ENCODE data around the gene KRT9. TPM values are rescaled to one million over a fixed set of nuclear protein-coding genes. Genes with fewer than 3 reads are reported as not detected.
"Not testable (repeated sequence)": the region's sequence is repeated elsewhere in the genome, so short reads cannot be mapped to it uniquely, and the experiment has no call there.

The KRT9 gene
- total RNA-seq, 1 donor from 2014 or later: not detected

DNA sequence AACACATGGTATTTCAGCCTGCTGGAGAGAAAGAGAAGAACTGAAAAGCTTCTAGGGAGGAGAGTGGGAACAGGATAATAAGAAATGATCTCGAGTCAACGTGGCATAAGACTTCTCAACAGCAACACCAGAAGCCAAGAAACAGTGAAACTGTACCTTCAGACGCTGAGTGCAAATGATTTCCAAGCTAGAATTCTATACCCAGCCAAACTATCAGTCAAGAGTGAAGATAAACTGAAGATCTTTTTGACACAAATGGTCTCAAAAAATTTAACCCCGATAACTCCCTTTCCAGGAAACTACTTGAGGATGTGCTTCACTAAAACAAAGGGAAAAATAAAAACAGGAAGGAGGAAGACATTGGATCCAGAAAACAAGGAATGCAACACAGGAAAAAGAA lies 35.1 kb upstream of the KRT9 start:
- intact Hi-C loops (cut with micrococcal nuclease): not testable (repeated sequence)

DNA sequence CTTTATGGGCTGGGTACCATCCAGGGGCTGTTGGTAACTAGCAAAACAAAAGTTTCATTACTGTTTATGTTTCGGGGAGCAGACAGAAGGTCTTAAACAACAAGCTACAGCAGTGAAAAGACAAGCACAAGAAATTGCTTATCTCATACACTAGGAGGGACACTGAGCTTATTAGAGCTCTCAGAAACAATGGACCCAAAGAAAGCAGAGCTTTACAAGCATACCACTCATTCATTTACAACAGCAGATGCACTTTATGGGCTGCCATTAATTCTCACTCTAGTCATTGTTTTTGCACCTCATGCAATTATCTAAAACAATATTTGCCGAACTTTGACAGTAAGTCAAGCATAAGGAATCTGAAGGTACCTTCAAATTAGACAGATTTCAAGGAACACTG lies 30.7 kb upstream of the KRT9 start:
- intact Hi-C loops (cut with micrococcal nuclease): no loop called here

DNA sequence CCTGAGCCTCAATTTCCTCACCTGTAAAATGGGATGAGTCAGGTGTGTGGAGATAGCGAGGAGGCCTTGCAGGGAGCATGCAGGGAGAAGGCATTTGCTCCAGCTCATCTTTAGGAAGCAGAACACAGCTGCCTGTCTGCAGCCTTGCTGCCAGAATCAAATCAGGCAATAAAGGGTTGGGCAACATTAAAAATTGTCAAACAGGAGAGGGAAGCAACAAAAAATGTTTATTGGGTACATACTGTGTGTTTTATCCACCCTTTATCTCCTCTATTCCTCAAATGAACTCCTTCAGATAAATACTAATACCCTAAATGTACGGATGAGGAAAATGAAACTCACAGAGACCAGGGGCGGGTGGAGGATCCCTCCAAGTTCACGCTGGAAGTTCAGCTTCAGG lies 28.5 kb upstream of the KRT9 start:
- intact Hi-C loops (cut with micrococcal nuclease): no loop called here

DNA sequence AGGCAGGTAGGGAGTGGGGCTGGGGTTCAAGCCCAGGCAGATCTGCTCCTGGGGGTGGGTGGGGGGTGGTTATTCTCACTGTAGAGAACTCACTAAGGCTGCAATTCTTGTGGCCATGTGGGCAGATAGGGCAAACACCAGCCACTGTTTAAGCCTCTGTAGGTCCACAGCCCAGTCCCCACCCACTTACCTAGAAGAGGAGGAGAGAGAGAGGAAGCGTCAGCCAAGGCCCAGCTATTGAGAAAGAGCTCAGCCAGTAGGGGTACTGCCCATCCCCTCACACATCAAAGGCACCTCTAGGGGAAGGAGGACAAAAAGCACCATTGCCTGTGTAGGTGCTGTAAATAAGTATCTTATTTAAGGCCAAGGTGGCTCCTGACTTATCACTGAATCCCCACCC lies 27.8 kb upstream of the KRT9 start:
- intact Hi-C loops (cut with micrococcal nuclease): no loop called here

DNA sequence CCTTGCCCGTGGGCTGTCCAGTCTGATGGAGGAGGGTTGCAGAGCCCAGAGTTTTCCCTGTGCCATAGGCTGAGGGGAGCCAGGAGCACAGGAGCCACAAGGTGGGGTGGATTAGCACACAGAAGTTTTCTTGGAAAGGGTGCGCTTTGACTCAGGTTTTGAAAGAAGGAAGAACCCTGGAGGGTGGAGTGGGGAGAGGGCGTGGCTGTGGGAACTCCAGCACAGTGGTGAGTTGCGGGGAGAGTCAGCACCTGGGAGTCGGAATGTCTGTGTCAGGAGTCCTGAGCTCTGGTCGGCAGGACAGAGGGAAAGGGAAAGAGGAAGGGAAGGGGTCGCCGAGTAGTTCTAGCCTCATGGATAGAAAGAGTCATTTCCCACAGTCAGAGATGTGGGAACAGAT lies 23.7 kb upstream of the KRT9 start:
- intact Hi-C loops (cut with micrococcal nuclease): no loop called here

DNA sequence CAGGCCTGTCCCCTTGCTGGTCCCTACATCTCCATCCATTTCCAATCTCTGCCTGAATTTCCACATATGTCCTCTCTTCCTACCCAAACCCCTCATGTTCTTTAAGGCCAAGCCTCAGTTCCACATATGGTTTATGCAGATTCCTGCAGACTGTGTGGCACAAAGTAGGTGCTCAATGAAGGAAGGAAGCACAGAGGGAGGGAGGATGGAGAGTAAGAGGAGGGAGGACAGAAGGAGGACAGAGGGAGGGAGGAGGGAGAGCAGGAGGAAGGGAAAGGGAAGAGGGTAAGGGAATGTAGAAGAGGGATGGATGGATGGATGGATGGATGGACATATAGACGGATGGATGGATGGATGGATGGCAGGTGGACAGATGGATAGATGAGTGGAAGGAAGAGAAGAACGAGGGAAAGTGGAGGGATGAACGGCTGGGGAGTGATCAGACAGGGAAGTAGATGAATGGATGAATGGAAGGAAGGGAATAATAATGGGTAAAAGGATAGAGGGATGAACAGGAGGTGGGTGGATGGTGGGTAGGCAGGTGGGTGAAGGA lies 22.6 kb upstream of the KRT9 start:
- intact Hi-C loops (cut with micrococcal nuclease): loop anchor here (5.0 kb wide), 1 partner anchor 53 kb away; no protein-coding TSS in a partner anchor

DNA sequence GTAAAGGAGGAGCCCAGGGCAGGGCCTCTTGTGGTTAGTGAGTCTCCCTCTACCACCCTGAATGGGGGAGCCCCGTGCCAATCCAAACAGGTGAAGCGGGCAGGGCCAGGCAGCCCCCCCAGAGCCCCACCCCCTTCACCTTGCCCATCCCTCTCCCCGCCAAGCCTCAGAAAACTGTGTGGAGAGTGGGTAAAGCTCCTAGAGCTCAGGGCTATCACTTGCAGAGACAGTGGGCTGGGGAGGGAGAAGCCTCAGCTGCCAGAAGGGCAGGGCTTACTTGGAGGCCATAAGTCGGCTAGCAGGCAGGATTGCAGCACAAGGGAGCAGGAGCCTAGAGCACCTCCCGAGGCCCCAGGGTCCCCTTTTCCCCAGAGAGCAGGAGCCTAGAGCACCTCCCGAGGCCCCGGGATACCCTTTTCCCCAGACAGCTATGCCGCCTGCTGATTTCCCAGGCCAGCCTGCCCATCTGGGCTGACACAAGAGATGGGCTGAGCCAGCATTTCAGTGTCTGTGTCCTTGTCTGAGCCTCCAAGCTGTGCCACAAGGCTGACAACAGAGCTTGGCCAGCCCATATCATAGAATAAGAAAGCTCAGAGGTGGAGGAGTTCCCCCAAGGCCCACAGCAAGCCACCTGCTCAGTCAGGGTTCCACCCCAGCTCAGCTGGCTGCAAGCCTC lies 21.6 kb upstream of the KRT9 start:
- intact Hi-C loops (cut with micrococcal nuclease): loop anchor here (5.0 kb wide), 1 partner anchor 54 kb away; no protein-coding TSS in a partner anchor

DNA sequence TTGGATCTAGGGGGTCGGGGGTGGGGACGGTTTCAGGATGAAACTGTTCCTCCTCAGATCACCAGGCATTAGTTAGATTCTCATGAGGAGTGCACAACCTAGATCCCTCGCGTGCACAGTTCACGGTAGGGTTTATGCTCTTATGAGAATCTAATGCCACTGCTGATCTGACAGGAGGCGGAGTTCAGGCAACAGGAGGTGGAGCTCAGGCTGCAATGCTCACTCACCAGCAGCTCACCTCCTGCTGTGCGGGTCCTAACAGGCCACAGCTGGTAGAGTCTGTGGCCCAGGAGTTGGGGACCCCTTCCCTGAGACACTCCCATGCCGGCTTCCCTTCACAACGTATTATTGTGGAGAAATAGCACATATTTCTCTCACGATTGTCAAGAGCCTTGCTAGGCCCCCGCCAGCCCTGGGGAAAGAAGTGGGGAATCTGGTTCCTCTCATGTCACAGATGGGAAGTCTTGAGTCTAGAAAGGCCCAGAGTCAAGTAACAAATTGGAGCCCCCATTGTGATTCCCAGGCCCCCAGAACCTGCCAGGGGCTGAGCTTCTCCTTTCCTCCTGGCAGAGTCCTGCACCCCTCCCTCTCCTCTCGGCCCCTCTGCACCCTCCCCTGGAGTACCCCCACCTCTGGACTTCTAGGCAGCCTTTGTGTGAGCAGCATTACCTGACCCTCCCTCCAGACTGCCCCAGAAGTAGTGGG lies 20.9 kb upstream of the KRT9 start:
- intact Hi-C loops (cut with micrococcal nuclease): loop anchor here (5.0 kb wide), 1 partner anchor 55 kb away; no protein-coding TSS in a partner anchor

DNA sequence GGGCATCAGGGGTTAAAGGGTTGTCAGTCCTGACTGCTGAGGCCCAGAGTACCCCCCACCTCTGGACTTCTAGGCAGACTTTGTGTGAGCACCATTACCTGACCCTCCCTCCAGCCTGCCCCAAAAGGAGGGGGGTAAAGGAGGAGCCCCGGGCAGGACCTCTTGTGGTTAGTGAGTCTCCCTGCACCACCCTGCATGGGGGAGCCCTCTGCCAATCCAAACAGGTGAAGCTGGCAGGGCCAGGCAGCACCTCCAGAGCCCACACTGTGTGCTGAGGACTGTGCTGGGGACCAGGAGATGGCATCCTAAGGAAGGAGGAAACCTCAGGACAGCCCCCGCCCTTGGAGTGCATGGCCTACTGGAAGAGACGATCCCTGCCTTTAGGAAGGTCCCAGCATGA lies 17.4 kb upstream of the KRT9 start:
- intact Hi-C loops (cut with micrococcal nuclease): no loop called here

DNA sequence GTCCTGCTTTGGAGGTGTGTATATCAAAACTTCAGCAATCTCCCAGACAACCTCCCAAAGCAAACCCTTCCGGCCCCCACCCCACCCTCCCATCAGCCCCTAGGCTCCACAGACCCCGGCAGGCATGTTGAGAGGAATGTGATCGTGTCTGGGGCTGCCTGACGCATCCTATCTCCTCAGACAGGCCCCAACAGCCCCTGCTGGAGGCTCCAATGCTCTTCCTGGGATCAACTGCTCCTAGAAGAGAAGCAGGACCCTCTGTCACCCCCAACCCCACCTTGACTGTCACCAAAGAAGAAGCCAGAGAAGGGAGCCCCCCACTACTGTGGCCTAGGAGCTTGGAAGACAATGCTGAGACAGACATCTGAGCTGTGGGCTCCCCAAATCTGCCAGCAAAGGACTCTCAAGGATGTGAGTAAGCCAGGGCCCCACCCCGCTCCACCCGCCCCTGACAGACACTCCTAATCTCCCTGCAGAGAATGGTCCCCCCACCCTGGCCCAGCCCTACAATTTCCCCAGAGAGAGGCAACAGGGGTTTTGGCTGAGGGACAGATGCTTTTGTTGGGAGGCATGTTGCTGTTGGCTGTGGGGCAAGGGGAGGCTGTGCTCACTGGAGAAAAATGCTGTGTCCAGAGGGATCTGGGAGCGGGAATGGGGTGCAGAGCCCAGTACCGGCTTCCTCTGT lies 16.4 kb upstream of the KRT9 start:
- intact Hi-C loops (cut with micrococcal nuclease): no loop called here

DNA sequence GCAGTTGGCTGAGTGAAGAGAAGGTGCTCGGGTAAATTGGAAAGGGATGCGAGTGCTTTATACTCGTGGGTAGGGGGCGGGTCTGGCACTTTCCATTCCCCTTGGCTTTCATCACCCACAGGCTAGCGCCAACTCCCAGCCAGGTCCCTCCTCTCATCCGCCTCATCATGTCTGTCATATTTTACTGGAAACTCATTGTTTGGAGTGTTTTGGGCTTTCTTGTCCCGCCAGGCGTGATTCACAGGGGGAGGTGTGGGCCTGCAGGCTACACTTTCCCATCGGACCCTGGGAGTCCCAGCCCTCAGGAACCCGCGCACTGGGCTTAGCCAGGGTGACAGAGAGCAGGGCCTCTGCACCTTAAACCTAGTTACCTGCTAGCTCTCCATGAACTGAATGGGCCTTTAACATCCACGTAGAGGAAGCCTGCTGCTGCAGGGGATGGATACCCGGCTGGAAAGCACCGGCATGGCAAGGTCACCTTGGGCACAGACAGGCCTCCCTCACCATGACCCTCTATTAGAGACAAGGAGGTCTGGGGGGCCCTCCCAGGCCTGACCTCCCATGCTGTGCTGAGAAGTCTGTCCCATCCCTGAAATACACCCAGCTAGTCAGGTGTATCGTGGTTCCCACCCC lies 15.1 kb upstream of the KRT9 start, which contains the start of gene KRT14:
TSS of gene KRT14 (minus strand) at position 33 of the 633 bp plus-strand sequence. CDS start 61 bp downstream, outside the sequence.
- intact Hi-C loops (cut with micrococcal nuclease): no loop called here

DNA sequence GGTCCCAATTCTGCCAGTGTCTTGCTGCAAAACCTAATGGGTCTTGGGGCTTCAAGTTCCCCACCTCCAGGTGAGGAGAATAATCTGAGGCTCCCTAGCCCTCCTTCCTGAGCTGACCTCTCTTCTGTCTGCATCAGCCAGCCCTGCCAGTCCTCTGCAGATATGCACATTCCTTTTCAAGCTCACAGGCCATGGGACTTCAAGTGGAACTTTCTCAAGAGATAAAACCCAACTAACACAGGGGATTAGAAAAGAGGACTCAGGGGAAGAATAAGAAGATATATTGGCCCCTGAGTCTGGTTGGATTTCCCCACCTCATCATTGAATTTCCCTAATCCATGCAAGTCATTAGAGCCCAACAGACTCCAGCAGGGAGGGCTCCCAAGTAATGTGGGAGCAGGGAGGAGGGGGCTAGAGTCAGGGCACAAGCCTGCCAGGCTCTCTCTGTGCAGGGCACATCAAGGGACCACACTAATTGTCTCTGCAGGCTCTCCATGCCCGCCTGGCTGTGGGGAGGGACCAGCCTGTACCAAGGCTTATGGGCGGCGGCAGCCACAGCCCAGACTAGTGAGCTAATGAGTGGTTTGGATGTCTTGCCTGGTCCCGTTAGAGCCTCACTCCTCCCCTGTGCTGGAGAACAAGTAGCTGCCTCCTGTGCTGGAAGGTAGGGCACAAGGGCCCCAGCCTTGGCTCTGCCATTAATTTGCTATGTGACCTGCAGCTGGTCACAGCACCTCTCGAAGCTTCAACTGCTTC lies 13.6 kb upstream of the KRT9 start:
- intact Hi-C loops (cut with micrococcal nuclease): no loop called here

DNA sequence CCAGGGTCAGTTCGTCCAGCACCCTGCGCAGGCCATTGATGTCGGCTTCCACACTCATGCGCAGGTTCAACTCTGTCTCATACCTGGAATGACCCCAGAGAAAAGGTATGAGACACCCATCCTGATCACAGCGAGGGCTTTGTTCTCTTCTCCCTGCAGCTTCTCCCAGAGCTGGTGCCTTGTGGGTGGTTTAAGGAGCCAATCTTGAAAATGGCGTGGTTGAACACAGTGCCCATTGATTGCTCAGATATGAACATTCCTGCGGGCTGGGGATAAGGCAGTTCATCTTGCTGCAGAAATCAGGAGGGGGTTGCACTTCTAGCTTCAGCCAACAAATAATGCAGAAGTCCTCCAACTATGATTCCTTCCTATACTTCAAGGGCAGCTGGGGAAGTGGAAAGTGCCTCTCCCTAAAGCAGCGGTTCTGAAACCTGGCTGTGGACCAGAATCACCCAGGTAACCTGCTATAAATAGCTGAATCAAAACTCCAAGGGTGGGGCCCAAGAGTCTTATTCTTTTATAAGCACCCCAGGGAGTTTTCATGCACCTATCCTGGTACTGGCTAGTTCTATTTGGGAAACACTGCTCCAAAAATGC lies 12.6 kb upstream of the KRT9 start:
- intact Hi-C loops (cut with micrococcal nuclease): not testable (repeated sequence)

DNA sequence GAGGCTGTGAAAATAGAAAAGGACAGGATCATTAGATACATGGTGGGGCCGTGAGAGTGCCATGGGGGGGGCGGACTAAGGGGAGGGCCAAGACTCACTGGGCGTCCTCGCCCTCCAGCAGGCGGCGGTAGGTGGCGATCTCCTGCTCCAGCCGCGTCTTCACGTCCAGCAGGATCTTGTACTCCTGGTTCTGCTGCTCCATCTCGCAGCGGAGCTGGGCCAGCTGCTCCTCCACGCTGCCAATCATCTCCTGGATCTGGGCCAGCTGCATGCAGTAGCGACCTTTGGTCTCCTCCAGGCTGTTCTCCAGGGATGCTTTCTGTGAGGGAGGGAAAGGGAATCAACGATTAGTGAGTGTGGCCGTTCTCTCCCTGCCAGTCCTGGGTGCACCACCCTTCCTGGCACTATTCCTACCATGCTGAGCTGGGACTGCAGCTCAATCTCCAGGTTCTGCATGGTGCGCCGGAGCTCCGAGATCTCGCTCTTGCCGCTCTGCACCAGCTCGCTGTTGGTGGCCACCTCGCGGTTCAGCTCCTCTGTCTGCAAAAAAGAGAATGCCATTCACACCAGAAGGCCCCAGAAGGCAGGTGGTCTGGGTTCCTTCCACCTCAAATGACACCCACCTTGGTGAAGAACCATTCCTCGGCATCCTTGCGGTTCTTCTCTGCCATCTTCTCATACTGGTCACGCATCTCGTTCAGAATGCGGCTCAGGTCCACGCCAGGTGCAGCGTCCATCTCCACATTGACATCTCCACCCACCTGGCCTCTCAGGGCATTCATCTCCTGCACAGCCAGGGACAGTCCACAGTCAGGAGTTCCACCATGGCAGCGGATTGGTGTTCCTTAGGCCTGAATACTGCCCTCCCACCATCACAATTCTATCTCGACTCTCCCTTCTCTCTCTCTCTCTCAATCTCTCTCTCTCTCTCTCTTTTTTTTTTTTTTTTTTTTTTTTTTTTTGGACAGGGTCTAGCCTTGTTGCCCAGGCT lies 11.6 kb upstream of the KRT9 start:
- intact Hi-C loops (cut with micrococcal nuclease): no loop called here

DNA sequence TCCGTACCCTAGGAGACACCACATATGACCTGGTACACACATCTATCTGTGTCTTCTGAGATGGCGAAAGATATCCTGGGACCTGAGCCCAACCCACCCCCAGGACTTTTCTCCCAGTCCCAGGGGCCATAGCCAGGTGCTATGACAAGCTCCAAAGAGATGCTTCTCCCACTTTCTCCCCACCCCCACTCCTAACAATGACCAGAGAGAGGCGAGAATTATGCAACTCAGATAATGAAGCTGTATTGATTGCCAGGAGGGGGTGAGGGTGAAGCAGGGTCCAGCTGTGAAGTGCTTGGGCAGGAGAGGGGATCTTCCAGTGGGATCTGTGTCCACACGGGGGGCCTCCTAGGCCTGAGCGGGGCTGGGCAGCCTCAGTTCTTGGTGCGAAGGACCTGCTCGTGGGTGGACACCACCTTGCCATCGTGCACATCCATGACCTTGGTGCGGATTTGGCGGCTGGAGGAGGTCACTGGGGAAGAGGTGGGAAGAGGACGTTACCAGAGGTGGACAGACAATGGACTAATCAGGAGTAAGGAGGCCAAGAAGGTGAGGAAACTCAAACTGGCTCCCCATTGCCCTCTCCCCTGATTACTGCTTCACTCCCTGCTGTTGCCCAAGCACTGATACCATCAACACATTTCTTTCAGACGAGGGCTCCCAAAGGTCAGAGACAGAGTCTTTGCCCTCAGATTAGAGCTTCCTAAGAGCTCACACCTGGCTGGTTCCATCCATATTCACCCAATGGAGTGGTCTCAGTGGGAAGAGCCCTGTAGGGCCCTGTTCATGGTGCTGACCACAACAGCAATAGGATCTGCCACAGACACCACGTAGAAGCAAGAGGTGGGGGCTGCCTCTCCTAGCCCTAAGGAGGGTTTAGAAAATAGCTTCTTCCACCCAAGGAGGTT lies 10.5 kb upstream of the KRT9 start:
- intact Hi-C loops (cut with micrococcal nuclease): not testable (repeated sequence)

DNA sequence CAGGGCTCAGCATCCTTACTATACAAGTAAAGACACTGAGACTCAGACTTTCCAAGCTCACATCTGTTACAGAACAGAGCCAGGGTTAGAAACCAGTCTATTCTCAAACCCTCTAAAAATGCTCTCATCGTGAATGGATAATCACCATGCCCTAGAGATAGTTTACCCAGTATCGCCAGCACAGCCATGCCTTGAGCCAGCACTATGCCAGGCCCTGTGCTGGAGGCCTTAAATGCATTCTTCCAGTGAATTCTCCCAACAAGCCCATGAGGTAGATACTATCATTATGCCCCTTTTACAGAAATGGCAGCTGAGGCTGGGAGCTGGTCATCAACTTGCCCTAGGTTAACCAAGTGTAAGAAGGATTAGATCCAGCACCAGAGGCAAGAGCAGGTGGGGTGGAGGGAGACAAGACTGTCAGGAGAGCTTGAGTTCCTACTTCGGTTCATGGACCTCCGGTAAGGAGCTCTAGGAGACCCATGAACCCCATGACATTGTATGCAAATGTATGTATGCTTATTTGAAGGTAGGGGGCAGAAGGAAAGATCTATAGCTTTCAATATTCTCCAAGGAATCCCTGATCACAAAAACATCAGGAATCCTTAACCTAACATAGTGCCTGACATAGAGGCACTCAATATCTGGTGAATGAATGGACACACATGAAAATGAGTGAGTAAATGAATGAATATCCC lies 9.7 kb upstream of the KRT9 start:
- intact Hi-C loops (cut with micrococcal nuclease): no loop called here

DNA sequence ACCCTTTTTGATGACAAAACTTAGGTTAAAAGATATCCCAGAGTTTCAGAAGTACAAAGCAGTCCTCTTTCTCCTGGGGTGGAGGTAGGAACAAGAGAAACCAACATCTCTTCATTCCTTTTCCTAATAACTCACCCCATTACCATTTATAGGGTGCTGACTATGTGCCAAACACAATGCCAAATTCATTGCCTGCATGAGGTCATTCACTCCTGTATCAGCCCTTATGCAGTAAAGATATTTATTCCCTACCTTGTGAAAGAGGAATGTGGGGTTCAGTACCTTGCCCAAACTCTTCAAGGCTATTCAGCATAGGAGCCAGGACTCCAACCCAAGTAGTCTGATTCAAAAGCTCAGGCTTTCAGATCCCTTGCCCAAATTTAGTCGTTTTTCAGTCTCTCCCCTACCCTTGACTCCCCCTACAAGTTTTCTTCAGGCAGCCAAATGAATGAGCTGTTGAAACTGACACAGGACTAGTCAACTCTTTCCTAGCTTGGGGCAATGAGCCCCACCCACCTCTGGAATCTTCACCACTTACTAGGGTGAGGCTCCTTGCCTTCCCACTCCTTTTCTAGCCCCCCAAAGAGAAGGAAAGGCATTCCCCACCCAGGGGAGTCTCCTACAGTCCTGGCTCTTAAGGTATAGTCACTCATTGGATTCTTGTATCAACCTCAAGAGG lies 9.0 kb upstream of the KRT9 start:
- intact Hi-C loops (cut with micrococcal nuclease): no loop called here

All from T-helper 1 cell treated with Interleukin-12 subunit alpha and Interleukin-12 subunit beta and Interleukin-4 antibody, amounts not matched to agents 30 ng/mL and 1 ng/mL, for 36 hours (primary cell).